ENCODE results near the gene NEK4. TPM values are rescaled to one million over a fixed set of nuclear protein-coding genes. Genes with fewer than 3 reads are reported as not detected.

NEK4 gene
- total RNA-seq: 27.8 and 32.9 TPM in 2 replicates

- intact Hi-C loops (cut with micrococcal nuclease): loop anchor here (1.0 to 5.0 kb wide), 5 partner anchors 64 to 302 kb away; partner anchors contain the start of genes GNL3, SPCS1 and STIMATE
- peak; percentile 84 for DNase-seq (ENCODE audit: low spot score)
- H3K36me3 Mint-ChIP-seq (ENCODE audit: low read depth): peaks cover 3% of the 10 kb centered on the region
- H3K9me3 Mint-ChIP-seq: no peaks in the 10 kb centered on the region
- peak within 1 kb of the TSS; percentile 94 for H3K4me3 Mint-ChIP-seq
- H3K27me3 Mint-ChIP-seq (ENCODE audit: insufficient read depth): peaks cover 4% of the 10 kb centered on the region
- peaks cover 22% of the 10 kb centered on the region for H3K4me1 Mint-ChIP-seq (ENCODE audit: low read depth)
- H3K27ac Mint-ChIP-seq: peak within 1 kb of the TSS; percentile 96
These were observed at the start of gene NEK4 for GRCh38 chr3:52770496-52771333. NEK4 (minus strand) TSS chr3:52770940; CDS start chr3:52770746, 194 bp downstream.

- no peak for DNase-seq (ENCODE audit: low spot score)
- Mint-ChIP-seq H3K4me1 (ENCODE audit: low read depth) (no peaks in the 10 kb centered on the region), H3K27ac (no peak overlapping the region), H3K27me3 (ENCODE audit: insufficient read depth) (no peaks in the 10 kb centered on the region), H3K36me3 (ENCODE audit: low read depth) (no peaks in the 10 kb centered on the region), H3K4me3 (no peak overlapping the region), H3K9me3 (no peaks in the 10 kb centered on the region)
- intact Hi-C loops (cut with micrococcal nuclease): loop anchor here (5.0 kb wide), 1 partner anchor 78 kb away; no protein-coding TSS in a partner anchor
These were observed 49.2 kb upstream of the NEK4 start for GRCh38 chr3:52819936-52820335.

GRCh38 chr3:52817860-52818259 is 47.1 kb upstream of the NEK4 start:
- Mint-ChIP-seq H3K27ac (no peak overlapping the region), H3K4me1 (ENCODE audit: low read depth) (no peaks in the 10 kb centered on the region), H3K9me3 (no peaks in the 10 kb centered on the region), H3K27me3 (ENCODE audit: insufficient read depth) (no peaks in the 10 kb centered on the region), H3K36me3 (ENCODE audit: low read depth) (no peaks in the 10 kb centered on the region), H3K4me3 (no peak overlapping the region)
- no peak for DNase-seq (ENCODE audit: low spot score)
- intact Hi-C loops (cut with micrococcal nuclease): no loop called here

- H3K4me3 Mint-ChIP-seq: no peak overlapping the region
- no peaks in the 10 kb centered on the region for H3K9me3 Mint-ChIP-seq
- DNase-seq (ENCODE audit: low spot score): no peak
- no peaks in the 10 kb centered on the region for H3K36me3 Mint-ChIP-seq (ENCODE audit: low read depth)
- H3K4me1 Mint-ChIP-seq (ENCODE audit: low read depth): no peaks in the 10 kb centered on the region
- intact Hi-C loops (cut with micrococcal nuclease): no loop called here
- no peaks in the 10 kb centered on the region for H3K27me3 Mint-ChIP-seq (ENCODE audit: insufficient read depth)
- H3K27ac Mint-ChIP-seq: no peak overlapping the region
These were observed 46.5 kb upstream of the NEK4 start for GRCh38 chr3:52817221-52817620.

- intact Hi-C loops (cut with micrococcal nuclease): no loop called here
- Mint-ChIP-seq H3K4me1 (ENCODE audit: low read depth) (no peaks in the 10 kb centered on the region), H3K36me3 (ENCODE audit: low read depth) (no peaks in the 10 kb centered on the region), H3K27me3 (ENCODE audit: insufficient read depth) (no peaks in the 10 kb centered on the region), H3K27ac (no peak overlapping the region), H3K9me3 (no peaks in the 10 kb centered on the region), H3K4me3 (no peak overlapping the region)
- DNase-seq (ENCODE audit: low spot score): no peak
These were observed 45.9 kb upstream of the NEK4 start for GRCh38 chr3:52816654-52817053.

- Mint-ChIP-seq H3K36me3 (ENCODE audit: low read depth) (no peaks in the 10 kb centered on the region), H3K27me3 (ENCODE audit: insufficient read depth) (no peaks in the 10 kb centered on the region), H3K4me1 (ENCODE audit: low read depth) (no peaks in the 10 kb centered on the region), H3K4me3 (no peak overlapping the region), H3K9me3 (no peaks in the 10 kb centered on the region), H3K27ac (no peak overlapping the region)
- no peak for DNase-seq (ENCODE audit: low spot score)
- intact Hi-C loops (cut with micrococcal nuclease): no loop called here
These were observed 45.5 kb upstream of the NEK4 start for GRCh38 chr3:52816199-52816598.

- no peak overlapping the region for H3K27ac Mint-ChIP-seq
- H3K4me1 Mint-ChIP-seq (ENCODE audit: low read depth): no peaks in the 10 kb centered on the region
- intact Hi-C loops (cut with micrococcal nuclease): no loop called here
- DNase-seq (ENCODE audit: low spot score): no peak
- H3K4me3 Mint-ChIP-seq: no peak overlapping the region
- no peaks in the 10 kb centered on the region for H3K27me3 Mint-ChIP-seq (ENCODE audit: insufficient read depth)
- H3K36me3 Mint-ChIP-seq (ENCODE audit: low read depth): no peaks in the 10 kb centered on the region
- no peaks in the 10 kb centered on the region for H3K9me3 Mint-ChIP-seq
These were observed 43.1 kb upstream of the NEK4 start for GRCh38 chr3:52813810-52814209.

GRCh38 chr3:52811452-52812011 is 40.8 kb upstream of the NEK4 start:
- intact Hi-C loops (cut with micrococcal nuclease): no loop called here
- Mint-ChIP-seq H3K9me3 (no peaks in the 10 kb centered on the region), H3K36me3 (ENCODE audit: low read depth) (no peaks in the 10 kb centered on the region), H3K27me3 (ENCODE audit: insufficient read depth) (no peaks in the 10 kb centered on the region), H3K4me3 (no peak overlapping the region), H3K4me1 (ENCODE audit: low read depth) (no peaks in the 10 kb centered on the region), H3K27ac (no peak overlapping the region)
- no peak for DNase-seq (ENCODE audit: low spot score)

- no peaks in the 10 kb centered on the region for H3K36me3 Mint-ChIP-seq (ENCODE audit: low read depth)
- H3K27ac Mint-ChIP-seq: no peak overlapping the region
These were observed 40.2 kb upstream of the NEK4 start for GRCh38 chr3:52810923-52811322.

GRCh38 chr3:52809662-52810377 is 39.1 kb upstream of the NEK4 start:
- H3K4me3 Mint-ChIP-seq: no peak overlapping the region
- no peak for DNase-seq (ENCODE audit: low spot score)
- H3K27me3 Mint-ChIP-seq (ENCODE audit: insufficient read depth): no peaks in the 10 kb centered on the region
- no peak overlapping the region for H3K27ac Mint-ChIP-seq
- H3K36me3 Mint-ChIP-seq (ENCODE audit: low read depth): no peaks in the 10 kb centered on the region
- intact Hi-C loops (cut with micrococcal nuclease): no loop called here
- H3K4me1 Mint-ChIP-seq (ENCODE audit: low read depth): no peaks in the 10 kb centered on the region
- H3K9me3 Mint-ChIP-seq: no peaks in the 10 kb centered on the region

More at GRCh38 chr3:52810923-52811322, 40.2 kb upstream of the NEK4 start:
- intact Hi-C loops (cut with micrococcal nuclease): no loop called here
- Mint-ChIP-seq H3K27me3 (ENCODE audit: insufficient read depth) (no peaks in the 10 kb centered on the region), H3K4me1 (ENCODE audit: low read depth) (no peaks in the 10 kb centered on the region), H3K9me3 (no peaks in the 10 kb centered on the region), H3K4me3 (no peak overlapping the region)
- no peak for DNase-seq (ENCODE audit: low spot score)

GRCh38 chr3:52809149-52809548 is 38.4 kb upstream of the NEK4 start:
- intact Hi-C loops (cut with micrococcal nuclease): no loop called here
- DNase-seq (ENCODE audit: low spot score): no peak
- H3K9me3 Mint-ChIP-seq: no peaks in the 10 kb centered on the region
- H3K27me3 Mint-ChIP-seq (ENCODE audit: insufficient read depth): no peaks in the 10 kb centered on the region
- H3K36me3 Mint-ChIP-seq (ENCODE audit: low read depth): no peaks in the 10 kb centered on the region
- peak overlapping the region; percentile 7 for H3K27ac Mint-ChIP-seq
- H3K4me3 Mint-ChIP-seq: no peak overlapping the region
- no peaks in the 10 kb centered on the region for H3K4me1 Mint-ChIP-seq (ENCODE audit: low read depth)

GRCh38 chr3:52805270-52806039 is 34.7 kb upstream of the NEK4 start:
- no peak for DNase-seq (ENCODE audit: low spot score)
- no peak overlapping the region for H3K4me3 Mint-ChIP-seq
- H3K27ac Mint-ChIP-seq: no peak overlapping the region
- intact Hi-C loops (cut with micrococcal nuclease): no loop called here
- H3K4me1 Mint-ChIP-seq (ENCODE audit: low read depth): no peaks in the 10 kb centered on the region
- H3K36me3 Mint-ChIP-seq (ENCODE audit: low read depth): no peaks in the 10 kb centered on the region
- no peaks in the 10 kb centered on the region for H3K9me3 Mint-ChIP-seq
- peaks cover 3% of the 10 kb centered on the region for H3K27me3 Mint-ChIP-seq (ENCODE audit: insufficient read depth)

All from activated T-helper 1 cell treated with anti-CD3 and anti-CD28 coated beads, Interleukin-12 subunit alpha, Interleukin-12 subunit beta, Interleukin-2, Interleukin-4 antibody, amounts not matched to agents 30 ng/mL and 10 ng/mL and 1 ng/mL, durations not matched to agents 14 hours and 24 hours and 36 hours (primary cell).